GM06990 (cell line): ENCODE data around the gene LRP1B.

Source experiments
- DNase-seq: peaks from one replicate; pipeline ENCODE4 v3.0.0-alpha.2; 2011; ENCODE audit not compliant: insufficient read length; ENCODE audit errors: extremely low read depth
- H3K27me3 ChIP-seq: replicated peaks from 2 replicates; pipeline ENCODE4 v1.6.0; 2011; ENCODE audit warnings: low read length; ENCODE audit not compliant: control insufficient read depth, insufficient read depth
- H3K36me3 ChIP-seq: 2 replicates; pipeline ENCODE4 v1.5.1; 2011; ENCODE audit warnings: low read length; ENCODE audit not compliant: control insufficient read depth, insufficient read depth
- H3K4me3 ChIP-seq: replicated peaks from 2 replicates; pipeline ENCODE4 v1.5.1; 2011; ENCODE audit warnings: low read depth, mild to moderate bottlenecking, control low read depth, low read length
- TF ChIP-seq, protein P1 (sequence below): IDR thresholded peaks from 2 replicates; pipeline ENCODE4 v1.5.1; 2011; ENCODE audit warnings: low read length, control low read depth, mild to moderate bottlenecking, inconsistent platforms; ENCODE audit not compliant: insufficient read depth, poor library complexity, severe bottlenecking

LRP1B gene

DNA sequence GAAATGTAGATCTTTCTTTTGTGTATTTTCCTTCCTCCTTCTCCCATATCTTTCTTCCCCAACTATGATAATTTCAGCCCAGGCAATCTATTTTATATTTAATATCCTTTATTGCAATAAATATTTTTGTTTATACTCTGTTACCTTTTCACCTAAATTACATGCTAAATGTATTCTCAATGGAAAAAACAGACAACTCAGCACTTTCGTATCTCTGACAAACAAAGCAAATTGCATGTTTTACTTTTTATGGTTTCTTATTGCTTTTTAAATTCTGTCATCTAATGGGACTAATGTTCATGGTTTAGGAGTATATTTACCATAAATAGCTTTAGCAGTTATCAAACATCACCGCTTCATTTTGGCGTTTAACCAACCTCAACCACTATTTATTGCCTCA lies 74.0 kb downstream of the LRP1B start:
- TF ChIP-seq, protein P1, sequence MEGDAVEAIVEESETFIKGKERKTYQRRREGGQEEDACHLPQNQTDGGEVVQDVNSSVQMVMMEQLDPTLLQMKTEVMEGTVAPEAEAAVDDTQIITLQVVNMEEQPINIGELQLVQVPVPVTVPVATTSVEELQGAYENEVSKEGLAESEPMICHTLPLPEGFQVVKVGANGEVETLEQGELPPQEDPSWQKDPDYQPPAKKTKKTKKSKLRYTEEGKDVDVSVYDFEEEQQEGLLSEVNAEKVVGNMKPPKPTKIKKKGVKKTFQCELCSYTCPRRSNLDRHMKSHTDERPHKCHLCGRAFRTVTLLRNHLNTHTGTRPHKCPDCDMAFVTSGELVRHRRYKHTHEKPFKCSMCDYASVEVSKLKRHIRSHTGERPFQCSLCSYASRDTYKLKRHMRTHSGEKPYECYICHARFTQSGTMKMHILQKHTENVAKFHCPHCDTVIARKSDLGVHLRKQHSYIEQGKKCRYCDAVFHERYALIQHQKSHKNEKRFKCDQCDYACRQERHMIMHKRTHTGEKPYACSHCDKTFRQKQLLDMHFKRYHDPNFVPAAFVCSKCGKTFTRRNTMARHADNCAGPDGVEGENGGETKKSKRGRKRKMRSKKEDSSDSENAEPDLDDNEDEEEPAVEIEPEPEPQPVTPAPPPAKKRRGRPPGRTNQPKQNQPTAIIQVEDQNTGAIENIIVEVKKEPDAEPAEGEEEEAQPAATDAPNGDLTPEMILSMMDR, result no peak
- no peak for DNase-seq
- H3K4me3 ChIP-seq, result no peak overlapping the region
- no peaks in the 10 kb centered on the region for H3K36me3 ChIP-seq
- no peaks in the 10 kb centered on the region for H3K27me3 ChIP-seq

DNA sequence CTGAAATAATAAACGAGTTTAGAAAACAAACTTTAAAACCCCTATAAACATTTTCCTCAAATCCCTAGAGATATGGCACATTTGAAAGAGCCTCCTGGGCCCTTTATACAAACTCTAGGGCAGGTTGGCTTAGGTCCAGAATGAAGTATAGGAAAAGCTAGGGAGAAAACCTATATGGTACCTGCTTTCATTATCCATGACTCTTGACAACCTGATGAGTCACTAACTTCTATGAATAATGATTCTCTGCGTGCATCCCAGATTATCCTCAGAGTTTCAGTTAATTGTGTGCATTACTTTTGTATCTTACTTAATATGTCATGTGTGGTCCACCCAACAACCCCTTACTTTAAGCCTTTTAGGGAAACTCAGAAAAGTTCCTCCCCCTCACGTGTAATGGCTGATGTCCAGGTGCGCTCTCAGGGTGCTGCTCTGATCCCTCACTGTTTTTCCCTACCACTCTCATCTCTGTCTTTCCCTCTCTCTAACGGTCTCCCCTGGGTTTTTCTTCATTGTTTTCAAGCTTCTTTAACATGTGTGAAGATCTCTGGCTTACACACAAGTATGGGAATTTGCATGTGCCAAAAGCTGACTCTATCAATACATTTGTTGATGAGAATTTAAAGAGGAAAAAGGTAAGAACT lies 78.5 kb downstream of the LRP1B start:
- TF ChIP-seq, protein P1, result no peak
- Histone ChIP-seq H3K27me3 (no peaks in the 10 kb centered on the region), H3K4me3 (no peak overlapping the region), H3K36me3 (no peaks in the 10 kb centered on the region)
- no peak for DNase-seq

DNA sequence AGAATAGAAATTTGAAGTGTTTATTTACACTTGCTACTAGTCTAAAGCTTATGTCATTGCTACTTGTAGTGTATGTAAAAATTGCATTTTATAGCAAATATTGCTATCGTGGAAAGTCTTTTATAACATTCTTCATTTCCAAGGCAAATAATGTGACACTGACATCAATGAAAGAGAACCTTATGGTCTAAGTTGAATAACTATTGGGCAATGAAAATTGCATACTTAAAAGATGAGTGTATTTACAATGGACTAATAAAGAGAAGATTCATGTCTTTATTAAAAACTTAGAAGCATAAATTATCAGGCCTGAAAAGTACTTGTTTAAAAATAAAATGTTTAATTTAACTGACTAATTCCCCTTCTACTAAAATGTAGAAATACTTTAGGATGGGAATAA lies 82.2 kb downstream of the LRP1B start:
- no peaks in the 10 kb centered on the region for H3K27me3 ChIP-seq
- no peak for DNase-seq
- H3K36me3 ChIP-seq, result no peaks in the 10 kb centered on the region
- no peak overlapping the region for H3K4me3 ChIP-seq
- TF ChIP-seq, protein P1, result no peak

DNA sequence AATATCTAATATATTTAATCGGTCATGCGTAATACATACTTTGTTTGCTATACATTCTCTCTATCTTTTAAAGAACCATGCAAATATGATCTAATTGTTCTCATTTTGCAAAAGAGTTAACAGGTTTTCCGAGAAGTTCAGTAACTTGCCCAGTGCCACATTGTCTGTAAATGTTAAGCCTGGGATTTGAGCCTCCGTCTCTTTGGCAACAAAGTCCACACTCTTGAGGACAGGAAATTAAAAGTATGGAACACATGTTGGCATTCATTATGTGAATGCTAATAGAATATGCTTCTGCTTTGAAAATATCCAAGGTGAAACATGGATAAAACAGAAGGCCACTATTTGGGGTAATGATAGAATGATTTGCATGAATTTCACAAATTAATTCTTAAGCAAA lies 85.2 kb downstream of the LRP1B start:
- Histone ChIP-seq H3K27me3 (no peaks in the 10 kb centered on the region), H3K4me3 (no peak overlapping the region), H3K36me3 (no peaks in the 10 kb centered on the region)
- TF ChIP-seq, protein P1, result no peak
- DNase-seq, result no peak

DNA sequence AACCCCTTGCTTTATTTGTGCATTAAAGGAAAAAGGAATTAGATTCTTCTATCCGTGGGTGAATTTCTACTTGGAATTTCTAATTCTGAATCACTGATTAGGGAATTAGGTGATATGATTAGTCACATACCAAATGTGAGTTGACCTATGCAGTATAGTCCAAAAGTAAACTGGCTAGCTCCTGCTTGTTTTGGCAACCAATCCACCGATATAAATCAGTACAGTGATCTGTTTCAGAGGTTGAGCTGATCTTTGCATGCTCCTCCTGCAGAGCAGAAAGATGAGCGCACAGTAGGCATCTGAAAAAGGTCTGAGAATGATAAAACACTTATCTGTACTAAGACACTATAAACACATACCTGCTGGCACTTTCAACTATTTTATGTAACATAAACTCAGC lies 86.6 kb downstream of the LRP1B start:
- no peaks in the 10 kb centered on the region for H3K36me3 ChIP-seq
- no peak for DNase-seq
- no peaks in the 10 kb centered on the region for H3K27me3 ChIP-seq
- H3K4me3 ChIP-seq, result no peak overlapping the region
- TF ChIP-seq, protein P1, result no peak
